Hematopoietic multipotent progenitor cell treated with erythropoietin and hydrocortisone succinate and interleukin-3 and kit ligand, for 6 days (in vitro differentiated cells): Measurements from ENCODE around the gene ARHGAP26.

ENCODE experiments used
- DNase-seq: peaks from one replicate; pipeline ENCODE4 v3.0.0-alpha.2; 2015

ARHGAP26 gene

GRCh38 chr5:143237664-143238063 lies 467.5 kb downstream of the ARHGAP26 start:
- DNase-seq: no peak

DNA sequence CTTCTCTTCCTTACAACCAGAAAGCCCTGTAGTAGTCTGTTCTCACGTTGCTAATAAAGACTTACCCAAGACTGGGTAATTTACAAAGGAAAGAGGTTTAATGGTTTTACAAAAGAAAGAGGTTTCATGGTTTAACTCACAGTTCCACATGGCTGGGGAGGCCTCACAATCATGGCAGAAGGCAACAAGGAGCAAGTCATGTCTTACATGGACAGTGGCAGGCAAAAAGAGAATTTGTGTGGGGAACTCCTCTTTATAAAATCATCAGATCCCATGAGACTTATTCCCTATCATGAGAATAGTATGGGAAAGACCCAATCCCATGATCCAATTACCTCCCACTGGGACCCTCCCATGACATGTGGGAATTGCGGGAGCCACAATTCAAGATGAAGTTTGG lies 468.4 kb downstream of the ARHGAP26 start:
- DNase-seq: no peak

- no peak for DNase-seq
Measured at GRCh38 chr5:143239882-143240518, 469.8 kb downstream of the ARHGAP26 start.

DNA sequence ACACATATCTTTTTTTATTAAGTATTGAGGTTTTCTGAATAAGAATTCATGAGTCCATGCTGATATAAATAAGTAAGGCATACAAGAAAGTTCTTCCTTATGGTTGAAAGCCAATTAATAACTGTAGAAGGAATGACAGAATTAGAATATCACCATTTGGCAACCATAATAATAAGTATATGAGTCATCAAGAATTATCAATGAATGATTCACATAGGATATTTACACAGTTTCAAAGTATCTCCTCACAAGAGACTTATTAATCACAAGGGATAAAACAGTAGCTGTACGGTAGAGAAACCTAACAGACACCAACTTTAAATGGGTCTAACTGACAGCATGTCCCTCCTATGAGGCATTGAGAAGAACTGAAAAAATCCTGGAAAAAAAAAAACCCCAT lies 471.7 kb downstream of the ARHGAP26 start:
- no peak for DNase-seq

DNA sequence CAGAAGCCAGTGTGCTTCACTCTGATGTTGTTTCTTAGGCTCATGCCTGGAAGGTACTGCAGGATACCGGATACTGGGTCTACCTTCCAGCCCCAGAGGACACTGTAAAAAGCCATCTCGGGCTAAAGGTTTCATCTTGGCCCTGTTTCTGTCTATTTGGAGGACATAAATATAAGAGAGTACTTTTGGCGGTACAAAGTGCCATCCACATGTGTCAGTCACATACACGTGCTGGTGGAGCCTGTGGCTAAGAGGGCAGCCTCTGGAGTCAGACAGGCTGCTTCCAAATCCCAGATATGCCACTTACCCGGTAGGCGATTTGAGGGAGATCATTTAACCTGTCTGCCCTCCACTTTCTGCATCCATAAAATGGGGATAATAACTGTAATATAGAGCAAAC lies 472.9 kb downstream of the ARHGAP26 start:
- DNase-seq: no peak

DNA sequence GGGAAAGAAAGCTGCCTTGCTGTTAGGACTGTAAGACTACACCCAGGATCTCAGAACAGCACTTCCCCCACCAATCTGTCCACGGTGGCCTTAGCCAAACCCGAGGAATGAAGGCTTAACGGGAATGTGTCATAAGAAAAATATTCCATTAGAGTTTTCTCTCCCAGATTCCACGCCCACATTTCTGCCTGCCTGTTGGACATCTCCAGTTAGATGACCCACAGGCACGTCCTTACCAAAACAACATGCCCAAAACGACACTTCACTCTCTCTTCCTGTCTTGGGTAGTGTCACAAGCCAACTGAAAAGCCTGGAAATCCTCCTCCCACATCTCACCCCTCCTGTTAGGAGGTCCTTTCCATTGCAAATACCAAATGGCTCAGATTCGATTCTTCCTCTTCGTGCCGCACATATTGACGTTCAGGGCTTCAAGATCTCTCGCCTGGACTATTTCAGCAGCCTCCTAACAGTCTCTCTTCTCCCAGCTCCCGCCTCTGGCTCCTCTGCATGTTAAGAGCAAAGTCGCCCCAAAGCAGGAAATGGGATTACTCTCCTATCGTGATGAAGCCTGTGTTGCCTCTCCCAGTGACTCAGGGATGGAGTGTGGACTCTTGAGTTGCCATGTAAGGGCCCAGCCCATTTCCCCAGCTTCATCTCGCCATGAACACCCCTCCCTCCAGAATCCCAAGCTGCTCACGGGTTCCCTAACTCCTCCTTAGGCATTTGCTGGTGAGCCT lies 474.0 kb downstream of the ARHGAP26 start:
- DNase-seq: no peak

- DNase-seq: no peak
Measured at GRCh38 chr5:143244990-143245389, 474.8 kb downstream of the ARHGAP26 start.

GRCh38 chr5:143245929-143246561 lies 475.9 kb downstream of the ARHGAP26 start:
- no peak for DNase-seq

- no peak for DNase-seq
Measured at GRCh38 chr5:143247134-143247815, 477.1 kb downstream of the ARHGAP26 start.

GRCh38 chr5:143248391-143248790 lies 478.2 kb downstream of the ARHGAP26 start:
- no peak for DNase-seq

- DNase-seq: peak; percentile 57
Measured at GRCh38 chr5:143248822-143249579, 478.8 kb downstream of the ARHGAP26 start.

GRCh38 chr5:143249851-143250250 lies 479.7 kb downstream of the ARHGAP26 start:
- no peak for DNase-seq

- DNase-seq: no peak
Measured at GRCh38 chr5:143251190-143251589, 481.0 kb downstream of the ARHGAP26 start.

- DNase-seq: no peak
Measured at GRCh38 chr5:143251946-143252345, 481.8 kb downstream of the ARHGAP26 start.

GRCh38 chr5:143254819-143255218 lies 484.6 kb downstream of the ARHGAP26 start:
- DNase-seq: no peak

DNA sequence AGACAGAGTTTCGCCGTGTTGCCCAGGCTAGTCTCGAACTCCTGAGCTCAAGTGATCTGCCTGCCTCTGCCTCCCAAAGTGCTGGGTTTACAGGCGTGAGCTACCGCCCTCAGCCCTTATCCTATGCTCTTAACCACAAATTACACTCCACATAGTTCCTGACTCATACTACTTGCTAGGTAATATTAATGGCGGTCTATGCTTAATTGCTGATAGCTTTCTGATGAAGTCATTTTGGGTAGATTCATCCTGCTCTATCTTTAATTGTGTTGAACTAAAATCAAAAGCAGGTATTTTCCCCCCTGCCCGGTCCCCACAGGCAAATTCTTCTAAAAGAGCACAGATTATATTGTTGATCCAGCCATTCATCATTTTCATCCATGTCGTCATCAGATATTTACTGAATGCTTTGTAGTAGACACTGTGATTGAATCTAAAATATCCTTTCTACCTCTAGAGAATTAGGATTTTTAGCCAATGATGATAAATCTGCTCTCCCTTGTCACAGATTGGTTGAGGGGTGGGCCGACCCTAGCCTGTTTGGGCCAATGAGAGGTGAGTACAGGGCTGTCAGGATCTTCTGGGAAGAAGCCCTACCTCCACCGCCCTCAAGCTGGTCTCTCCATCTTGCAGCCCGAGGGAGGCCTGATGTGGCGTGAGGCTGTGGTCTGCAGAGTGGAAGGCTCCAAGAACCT lies 488.5 kb downstream of the ARHGAP26 start:
- no peak for DNase-seq

DNA sequence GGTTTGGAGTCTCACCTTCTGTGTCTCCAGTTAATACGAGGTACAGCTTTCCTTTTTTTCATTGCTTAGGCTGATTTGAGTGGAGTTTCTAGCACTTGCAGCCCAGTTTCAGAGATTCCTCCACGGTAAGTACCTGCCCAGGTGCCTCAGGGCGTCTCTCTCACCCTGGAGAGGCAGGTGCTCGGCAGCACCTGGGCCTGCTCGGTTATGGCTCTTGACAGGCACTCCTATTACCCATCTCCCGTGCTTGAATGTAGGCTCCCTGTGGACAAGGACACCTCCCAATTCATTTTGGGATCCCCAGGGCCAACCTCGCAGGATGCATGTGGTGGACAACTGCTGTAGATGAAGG lies 489.1 kb downstream of the ARHGAP26 start:
- DNase-seq: no peak

GRCh38 chr5:143261748-143262392 lies 491.7 kb downstream of the ARHGAP26 start:
- DNase-seq: no peak

- no peak for DNase-seq
Measured at GRCh38 chr5:143262393-143263174, 492.4 kb downstream of the ARHGAP26 start.

DNA sequence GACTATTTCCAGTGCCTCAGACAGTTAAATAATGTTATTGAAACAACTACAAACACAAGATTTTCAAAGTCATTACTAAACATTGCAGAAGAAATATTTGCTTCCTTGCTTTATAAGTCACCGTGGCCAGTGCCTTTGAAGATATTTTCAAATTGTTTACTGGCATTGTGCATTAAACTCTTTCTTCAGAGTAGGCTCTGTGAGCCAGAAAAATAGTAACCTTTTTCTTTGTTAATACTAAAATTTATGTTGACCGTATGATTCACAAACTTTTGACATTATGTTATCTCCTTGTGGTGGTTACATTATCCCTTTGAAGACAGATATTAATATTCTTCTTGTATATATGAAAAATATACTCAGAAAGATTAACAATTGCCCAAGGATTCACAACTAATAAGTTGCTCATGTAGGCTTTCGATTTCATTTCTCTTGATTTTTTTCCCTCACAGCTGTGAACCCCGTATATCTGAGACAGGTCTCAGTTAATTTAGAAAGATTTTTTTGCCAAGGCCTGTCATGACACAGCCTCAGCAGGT lies 493.2 kb downstream of the ARHGAP26 start:
- DNase-seq: no peak

GRCh38 chr5:143265995-143266394 lies 495.8 kb downstream of the ARHGAP26 start:
- DNase-seq: no peak
